Astrocyte (in vitro differentiated cells and primary cell): Measurements from ENCODE around the gene FANCD2.

Source experiments
- EZH2 ChIP-seq: IDR thresholded peaks from 2 replicates; pipeline ENCODE4 v1.6.1; 2012; ENCODE audit warnings: mild to moderate bottlenecking, low read length, inconsistent platforms; ENCODE audit not compliant: insufficient read depth
- TF ChIP-seq, protein P1 (sequence below): IDR thresholded peaks from 2 replicates; pipeline ENCODE4 v1.5.1; 2011; ENCODE audit warnings: low read depth, mild to moderate bottlenecking, inconsistent platforms, low read length, moderate library complexity; ENCODE audit not compliant: insufficient read depth

DNA sequence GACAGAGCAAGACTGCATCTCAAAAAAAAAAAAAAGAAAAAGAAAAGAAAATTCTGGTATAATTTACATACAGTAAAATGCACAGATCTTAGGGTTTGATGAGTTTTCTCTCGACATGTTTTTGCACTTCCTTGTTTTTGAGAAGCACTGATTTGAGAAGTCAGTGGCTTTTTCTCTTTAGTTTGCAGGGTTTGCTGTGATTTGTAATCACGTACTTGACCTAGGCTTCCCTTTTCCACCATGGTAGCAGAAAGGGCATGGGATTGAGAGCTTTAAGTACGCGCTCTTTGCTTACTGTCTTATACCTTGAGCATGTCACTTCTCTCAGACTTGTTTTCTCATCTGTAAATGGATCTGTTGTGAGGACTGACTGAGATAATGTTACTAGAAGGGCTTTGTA, 119.4 kb downstream of the FANCD2 start:
- TF ChIP-seq, protein P1, sequence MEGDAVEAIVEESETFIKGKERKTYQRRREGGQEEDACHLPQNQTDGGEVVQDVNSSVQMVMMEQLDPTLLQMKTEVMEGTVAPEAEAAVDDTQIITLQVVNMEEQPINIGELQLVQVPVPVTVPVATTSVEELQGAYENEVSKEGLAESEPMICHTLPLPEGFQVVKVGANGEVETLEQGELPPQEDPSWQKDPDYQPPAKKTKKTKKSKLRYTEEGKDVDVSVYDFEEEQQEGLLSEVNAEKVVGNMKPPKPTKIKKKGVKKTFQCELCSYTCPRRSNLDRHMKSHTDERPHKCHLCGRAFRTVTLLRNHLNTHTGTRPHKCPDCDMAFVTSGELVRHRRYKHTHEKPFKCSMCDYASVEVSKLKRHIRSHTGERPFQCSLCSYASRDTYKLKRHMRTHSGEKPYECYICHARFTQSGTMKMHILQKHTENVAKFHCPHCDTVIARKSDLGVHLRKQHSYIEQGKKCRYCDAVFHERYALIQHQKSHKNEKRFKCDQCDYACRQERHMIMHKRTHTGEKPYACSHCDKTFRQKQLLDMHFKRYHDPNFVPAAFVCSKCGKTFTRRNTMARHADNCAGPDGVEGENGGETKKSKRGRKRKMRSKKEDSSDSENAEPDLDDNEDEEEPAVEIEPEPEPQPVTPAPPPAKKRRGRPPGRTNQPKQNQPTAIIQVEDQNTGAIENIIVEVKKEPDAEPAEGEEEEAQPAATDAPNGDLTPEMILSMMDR: no peak
- no peak for TF ChIP-seq EZH2
